GM12891 (cell line): ENCODE results near the gene ARTN.

ENCODE experiments used
- POLR2A ChIP-seq: IDR thresholded peaks from 2 replicates; pipeline ENCODE4 v1.6.1; 2011; ENCODE audit warnings: low read depth, low read length, control low read depth
- POLR2AphosphoS5 ChIP-seq: IDR thresholded peaks from 2 replicates; pipeline ENCODE4 v1.6.1; 2011; ENCODE audit warnings: low read depth, low read length, control low read depth

DNA sequence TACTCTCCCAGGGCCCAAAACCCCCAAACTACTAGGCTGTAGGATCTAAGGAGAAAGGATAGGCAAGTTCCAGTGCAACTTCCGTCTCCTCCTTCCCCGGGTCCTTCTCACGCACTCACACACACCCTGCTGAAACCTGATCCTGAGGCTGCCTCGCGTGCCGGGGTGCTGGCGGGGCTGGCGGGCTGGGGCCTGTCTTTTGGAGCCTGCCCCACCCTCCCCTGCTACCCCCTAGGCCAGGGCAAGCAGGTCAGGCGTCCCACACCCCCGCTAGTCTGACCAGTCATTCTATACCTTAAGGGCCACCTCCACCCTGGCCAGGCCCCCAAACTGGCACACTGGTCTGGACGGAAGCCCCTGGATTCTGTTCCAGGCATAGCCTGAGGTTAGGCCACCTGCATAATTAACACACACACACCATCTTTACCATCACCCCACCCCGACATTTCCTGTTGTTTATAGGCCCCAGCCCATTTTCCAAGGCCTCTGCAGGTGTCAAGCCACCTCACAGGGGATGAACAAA lies 48.3 kb upstream of the ARTN start:
- no peak for TF ChIP-seq POLR2A
- TF ChIP-seq POLR2AphosphoS5: no peak
